ENCODE data around the gene AGTRAP.

Gene AGTRAP

GRCh38 chr1:11757047-11757446 lies 21.1 kb downstream of the AGTRAP start:
- no peak for TF ChIP-seq CTCF (conservative IDR thresholded peaks at IDR 0.05; ENCODE audit: control insufficient read depth, insufficient read depth, low read depth, low read length)
- no peak overlapping the region for H3K4me3 ChIP-seq (ENCODE audit: control insufficient read depth, low read depth, low read length)
- no peak for DNase-seq (ENCODE audit: low read depth)

- TF ChIP-seq CTCF (conservative IDR thresholded peaks at IDR 0.05; ENCODE audit: control insufficient read depth, insufficient read depth, low read depth, low read length): no peak
- no peak for DNase-seq (ENCODE audit: low read depth)
Observed at GRCh38 chr1:11759791-11760190, 23.9 kb downstream of the AGTRAP start.

GRCh38 chr1:11761285-11761684 lies 25.3 kb downstream of the AGTRAP start:
- TF ChIP-seq CTCF (conservative IDR thresholded peaks at IDR 0.05; ENCODE audit: control insufficient read depth, insufficient read depth, low read depth, low read length): no peak
- H3K4me3 ChIP-seq (ENCODE audit: control insufficient read depth, low read depth, low read length): no peak overlapping the region
- DNase-seq (ENCODE audit: low read depth): no peak

More at GRCh38 chr1:11759791-11760190, 23.9 kb downstream of the AGTRAP start:
- H3K4me3 ChIP-seq (ENCODE audit: control insufficient read depth, low read depth, low read length): no peak overlapping the region

- no peak for DNase-seq (ENCODE audit: low read depth)
- no peak for TF ChIP-seq CTCF (conservative IDR thresholded peaks at IDR 0.05; ENCODE audit: control insufficient read depth, insufficient read depth, low read depth, low read length)
- no peak within 1 kb of the TSS for H3K4me3 ChIP-seq (ENCODE audit: control insufficient read depth, low read depth, low read length)
Observed at GRCh38 chr1:11761988-11762406, 26.1 kb downstream of the AGTRAP start, which contains the start of gene C1orf167. C1orf167 (plus strand) TSS chr1:11762193; CDS start chr1:11764401, 2,208 bp downstream.

- no peak for DNase-seq (ENCODE audit: low read depth)
- no peak for TF ChIP-seq CTCF (conservative IDR thresholded peaks at IDR 0.05; ENCODE audit: control insufficient read depth, insufficient read depth, low read depth, low read length)
Observed at GRCh38 chr1:11764115-11764514, 28.2 kb downstream of the AGTRAP start.

GRCh38 chr1:11764519-11764918 lies 28.6 kb downstream of the AGTRAP start:
- H3K4me3 ChIP-seq (ENCODE audit: control insufficient read depth, low read depth, low read length): no peak overlapping the region
- no peak for TF ChIP-seq CTCF (conservative IDR thresholded peaks at IDR 0.05; ENCODE audit: control insufficient read depth, insufficient read depth, low read depth, low read length)
- DNase-seq (ENCODE audit: low read depth): no peak

More at GRCh38 chr1:11764115-11764514, 28.2 kb downstream of the AGTRAP start:
- H3K4me3 ChIP-seq (ENCODE audit: control insufficient read depth, low read depth, low read length): no peak overlapping the region

Measured in fibroblast of mammary gland (primary cell).